GM04504 (cell line): ENCODE results near the gene CPNE5.
"Not testable (repeated sequence)": the region's sequence is repeated elsewhere in the genome, so short reads cannot be mapped to it uniquely, and the experiment has no call there.

Experiments used
- DNase-seq: peaks from one replicate; pipeline ENCODE4 v3.0.0-alpha.2; 2012; ENCODE audit warnings: low read depth

CPNE5 gene

GRCh38 chr6:36815962-36816735 is 23.1 kb downstream of the CPNE5 start:
- DNase-seq = peak; percentile 69

GRCh38 chr6:36814249-36814648 is 25.0 kb downstream of the CPNE5 start:
- no peak for DNase-seq

- no peak for DNase-seq
Measured at GRCh38 chr6:36813526-36813925, 25.7 kb downstream of the CPNE5 start.

GRCh38 chr6:36813047-36813446 is 26.2 kb downstream of the CPNE5 start:
- DNase-seq = not testable (repeated sequence)

GRCh38 chr6:36809941-36810803 is 29.1 kb downstream of the CPNE5 start:
- DNase-seq = no peak

- DNase-seq = no peak
Measured at GRCh38 chr6:36809156-36809555, 30.1 kb downstream of the CPNE5 start.

- no peak for DNase-seq
Measured at GRCh38 chr6:36808634-36809033, 30.6 kb downstream of the CPNE5 start.

- no peak for DNase-seq
Measured at GRCh38 chr6:36807750-36808149, 31.5 kb downstream of the CPNE5 start.

- no peak for DNase-seq
Measured at GRCh38 chr6:36807143-36807542, 32.1 kb downstream of the CPNE5 start.

GRCh38 chr6:36805917-36806316 is 33.3 kb downstream of the CPNE5 start:
- no peak for DNase-seq

- no peak for DNase-seq
Measured at GRCh38 chr6:36805096-36805797, 34.0 kb downstream of the CPNE5 start.

- no peak for DNase-seq
Measured at GRCh38 chr6:36804563-36804962, 34.7 kb downstream of the CPNE5 start.

GRCh38 chr6:36803908-36804307 is 35.3 kb downstream of the CPNE5 start:
- DNase-seq = no peak

- DNase-seq = no peak
Measured at GRCh38 chr6:36803482-36803881, 35.8 kb downstream of the CPNE5 start.

- DNase-seq = no peak
Measured at GRCh38 chr6:36800223-36801076, 38.8 kb downstream of the CPNE5 start.

- DNase-seq = no peak
Measured at GRCh38 chr6:36798852-36799251, 40.4 kb downstream of the CPNE5 start.

- DNase-seq = no peak
Measured at GRCh38 chr6:36797653-36798052, 41.6 kb downstream of the CPNE5 start.

GRCh38 chr6:36797055-36797454 is 42.2 kb downstream of the CPNE5 start:
- no peak for DNase-seq

- no peak for DNase-seq
Measured at GRCh38 chr6:36794713-36795065, 44.6 kb downstream of the CPNE5 start.

GRCh38 chr6:36793913-36794712 is 45.1 kb downstream of the CPNE5 start:
- DNase-seq = no peak
